HG03095 (cell line): ENCODE data around the gene PRRG4.
"Not testable (repeated sequence)": the region's sequence is repeated elsewhere in the genome, so short reads cannot be mapped to it uniquely, and the experiment has no call there.

Source experiments
- ATAC-seq: cut with Tn5 transposase; IDR thresholded peaks from one replicate; pipeline ENCODE4 v1.9.1; 2021; ENCODE audit warnings: moderate library complexity; ENCODE audit not compliant: unreplicated experiment

PRRG4 gene

GRCh38 chr11:32829680-32830412 lies at the start of gene PRRG4:
Gene PRRG4 (plus strand): TSS chr11:32829927. CDS start chr11:32830530, 603 bp downstream.
- ATAC-seq: peak; percentile 78

- ATAC-seq: not testable (repeated sequence)
Observed at GRCh38 chr11:32780839-32781238, 48.9 kb upstream of the PRRG4 start.

- ATAC-seq: no peak
Observed at GRCh38 chr11:32781721-32782120, 48.0 kb upstream of the PRRG4 start.

- no peak for ATAC-seq
Observed at GRCh38 chr11:32785262-32785661, 44.5 kb upstream of the PRRG4 start.

GRCh38 chr11:32786811-32787210 lies 42.9 kb upstream of the PRRG4 start:
- no peak for ATAC-seq

GRCh38 chr11:32790916-32791315 lies 38.8 kb upstream of the PRRG4 start:
- no peak for ATAC-seq

- ATAC-seq: peak; percentile 31
Observed at GRCh38 chr11:32792111-32792947, 37.4 kb upstream of the PRRG4 start.

- peak; percentile 74 for ATAC-seq
Observed at GRCh38 chr11:32792948-32793475, 36.7 kb upstream of the PRRG4 start.

- no peak for ATAC-seq
Observed at GRCh38 chr11:32794439-32794838, 35.3 kb upstream of the PRRG4 start, which contains the start of gene CCDC73. Gene CCDC73 (minus strand): TSS chr11:32794662. CDS start chr11:32760243, 34,419 bp downstream.

GRCh38 chr11:32796425-32796824 lies 33.3 kb upstream of the PRRG4 start:
- no peak for ATAC-seq

- peak; percentile 98 for ATAC-seq
Observed at GRCh38 chr11:32809313-32809712, 20.4 kb upstream of the PRRG4 start.

- ATAC-seq: no peak
Observed at GRCh38 chr11:32817181-32817851, 12.4 kb upstream of the PRRG4 start.

- ATAC-seq: no peak
Observed at GRCh38 chr11:32817852-32818183, 11.9 kb upstream of the PRRG4 start.

- ATAC-seq: no peak
Observed at GRCh38 chr11:32819187-32819586, 10.5 kb upstream of the PRRG4 start.

- no peak for ATAC-seq
Observed at GRCh38 chr11:32820497-32820896, 9.2 kb upstream of the PRRG4 start.

GRCh38 chr11:32821517-32821916 lies 8.2 kb upstream of the PRRG4 start:
- ATAC-seq: no peak

- ATAC-seq: no peak
Observed at GRCh38 chr11:32821917-32822560, 7.7 kb upstream of the PRRG4 start.

GRCh38 chr11:32823617-32824016 lies 6.1 kb upstream of the PRRG4 start:
- not testable (repeated sequence) for ATAC-seq

GRCh38 chr11:32826113-32826512 lies 3.6 kb upstream of the PRRG4 start:
- ATAC-seq: no peak

GRCh38 chr11:32827276-32827675 lies 2.5 kb upstream of the PRRG4 start:
- ATAC-seq: no peak

- ATAC-seq: peak; percentile 43
Observed at GRCh38 chr11:32829157-32829679, 509 bp upstream of the PRRG4 start.
